NCI-H1105 treated with DMSO at 0.1 percent for 48 hours (cell line): ENCODE data around the gene NUPR2.
"Not testable (repeated sequence)": the region's sequence is repeated elsewhere in the genome, so short reads cannot be mapped to it uniquely, and the experiment has no call there.

Experiments used
- DNase-seq: peaks from one replicate; lab custom pipeline; 2025; lab: John Stamatoyannopoulos, UW

The NUPR2 gene

GRCh38 chr7:56086761-56087160 lies 29.5 kb downstream of the NUPR2 start:
- DNase-seq: no peak

- peak; percentile 69 for DNase-seq
Observed at GRCh38 chr7:56083150-56083785, 32.9 kb downstream of the NUPR2 start.

GRCh38 chr7:56081626-56082340 lies 34.4 kb downstream of the NUPR2 start:
- no peak for DNase-seq

DNA sequence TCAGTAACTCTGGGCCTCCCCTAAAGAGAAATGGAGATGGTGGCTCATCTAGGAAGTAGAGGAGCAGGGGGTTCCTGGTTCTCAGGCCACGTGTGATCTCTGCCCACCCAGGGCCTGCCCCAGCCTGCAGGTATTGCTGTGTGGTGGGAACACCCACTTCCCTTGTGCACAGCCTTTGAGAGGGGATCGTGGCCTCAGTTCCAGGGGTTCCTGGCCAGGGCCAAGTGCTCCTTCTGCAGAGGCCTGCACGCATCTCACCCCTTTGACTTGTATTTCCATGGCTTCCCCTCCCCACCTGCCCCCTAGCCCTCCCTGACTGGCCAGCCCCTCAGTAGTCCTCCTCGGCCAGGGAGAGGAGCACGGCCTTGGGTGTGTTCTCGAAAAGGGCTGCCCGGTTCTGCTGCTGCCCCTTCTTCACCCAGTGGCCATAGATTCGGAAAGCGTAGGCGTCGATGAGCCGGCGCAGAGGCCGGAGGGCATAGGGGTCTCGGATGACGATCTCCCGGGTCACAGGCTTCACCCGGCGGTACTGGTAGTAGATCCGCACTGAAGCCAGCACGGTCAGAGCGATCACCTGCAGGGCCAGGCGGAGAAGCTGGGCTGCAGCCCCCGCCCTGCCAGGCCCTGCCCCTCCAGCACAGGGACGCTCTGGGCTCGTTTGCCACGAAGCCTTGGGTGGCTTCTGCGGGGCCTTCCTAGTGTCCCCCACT lies 35.3 kb downstream of the NUPR2 start:
- DNase-seq: not testable (repeated sequence)

DNA sequence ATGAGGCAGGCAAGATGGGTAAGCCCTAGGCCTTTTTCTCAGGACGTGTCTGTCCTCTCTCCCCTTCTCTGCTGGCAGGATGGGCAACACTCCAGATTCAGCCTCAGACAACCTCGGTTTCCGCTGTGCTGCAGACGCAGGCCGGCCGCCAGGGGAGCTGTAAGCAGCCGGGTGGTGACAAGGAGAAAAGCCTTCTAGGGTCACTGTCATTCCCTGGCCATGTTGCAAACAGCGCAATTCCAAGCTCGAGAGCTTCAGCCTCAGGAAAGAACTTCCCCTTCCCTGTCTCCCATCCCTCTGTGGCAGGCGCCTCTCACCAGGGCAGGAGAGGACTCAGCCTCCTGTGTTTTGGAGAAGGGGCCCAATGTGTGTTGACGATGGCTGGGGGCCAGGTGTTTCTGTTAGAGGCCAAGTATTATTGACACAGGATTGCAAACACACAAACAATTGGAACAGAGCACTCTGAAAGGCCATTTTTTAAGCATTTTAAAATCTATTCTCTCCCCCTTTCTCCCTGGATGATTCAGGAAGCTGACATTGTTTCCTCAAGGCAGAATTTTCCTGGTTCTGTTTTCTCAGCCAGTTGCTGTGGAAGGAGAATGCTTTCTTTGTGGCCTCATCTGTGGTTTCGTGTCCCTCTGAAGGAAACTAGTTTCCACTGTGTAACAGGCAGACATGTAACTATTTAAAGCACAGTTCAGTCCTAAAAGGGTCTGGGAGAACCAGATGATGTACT lies 36.6 kb downstream of the NUPR2 start:
- peak; percentile 90 for DNase-seq

DNA sequence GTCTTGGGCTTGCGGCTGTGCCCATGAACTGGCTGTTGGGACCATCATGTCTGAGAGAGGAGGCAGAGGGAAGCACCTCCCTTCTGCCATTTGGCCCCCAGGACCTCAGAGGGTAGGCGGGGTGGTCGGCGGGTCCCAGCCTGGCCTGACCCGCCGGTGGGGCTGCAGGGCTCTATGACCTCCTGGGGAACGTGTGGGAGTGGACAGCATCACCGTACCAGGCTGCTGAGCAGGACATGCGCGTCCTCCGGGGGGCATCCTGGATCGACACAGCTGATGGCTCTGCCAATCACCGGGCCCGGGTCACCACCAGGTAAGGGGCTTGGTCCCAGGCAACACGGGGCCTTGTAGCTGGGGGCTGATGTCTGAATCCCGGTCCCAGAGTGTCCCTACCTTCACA lies 38.0 kb downstream of the NUPR2 start:
- DNase-seq: no peak

- DNase-seq: no peak
Observed at GRCh38 chr7:56077681-56078080, 38.5 kb downstream of the NUPR2 start.

- peak; percentile 47 for DNase-seq
Observed at GRCh38 chr7:56074371-56074791, 41.8 kb downstream of the NUPR2 start.

- DNase-seq: not testable (repeated sequence)
Observed at GRCh38 chr7:56066376-56066775, 49.8 kb downstream of the NUPR2 start.
